ENCODE measurements around the gene HHAT.

Gene HHAT

DNA sequence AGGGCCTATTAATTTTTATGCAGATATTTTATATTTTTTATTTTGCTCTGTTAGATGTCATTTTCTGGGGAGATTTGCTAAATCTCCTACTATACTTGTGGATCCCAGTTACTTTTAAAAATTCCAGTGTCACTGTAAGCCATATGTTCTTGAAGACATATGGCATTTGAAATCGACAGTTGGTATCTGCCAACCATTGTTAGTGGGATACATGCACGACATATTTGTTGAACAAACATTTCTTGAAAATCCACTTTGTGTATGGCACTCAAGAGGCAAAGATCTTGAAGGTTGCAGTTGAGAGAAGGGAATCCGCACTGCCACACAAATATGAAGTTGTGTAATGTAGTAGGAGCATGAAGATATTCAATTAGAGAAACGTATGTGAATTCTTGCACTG lies 287.7 kb downstream of the HHAT start:
- H3K4me3 ChIP-seq (ENCODE audit: low read length), result no peak overlapping the region
- DNase-seq (ENCODE audit: low read depth), result no peak

DNA sequence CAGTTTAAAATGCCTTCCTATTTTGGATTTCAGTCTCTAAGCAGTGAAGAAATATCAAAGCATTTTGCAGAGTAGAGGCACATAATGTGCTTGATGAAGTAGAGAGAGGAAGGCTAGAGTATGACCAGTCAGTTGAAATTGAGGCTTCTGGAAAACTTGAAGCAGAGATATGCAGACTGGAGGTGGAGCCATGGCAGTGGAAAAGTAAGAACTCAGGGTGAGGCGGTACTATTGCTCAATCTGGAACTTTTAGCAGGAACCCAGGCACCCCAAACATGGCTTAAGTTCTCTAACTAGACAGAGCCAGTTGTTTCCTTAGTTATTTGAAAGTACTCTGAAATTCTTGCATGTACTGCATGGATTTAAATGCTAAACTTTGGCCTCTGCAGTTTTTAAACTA lies 288.6 kb downstream of the HHAT start:
- Histone ChIP-seq H3K4me1 (ENCODE audit: control insufficient read depth, insufficient read depth, low read length) (peaks cover 4% of the 10 kb centered on the region), H3K27me3 (replicated peaks; ENCODE audit: control insufficient read depth, insufficient read depth, low read length) (no peaks in the 10 kb centered on the region), H3K36me3 (ENCODE audit: control insufficient read depth, insufficient read depth, low read length, severe bottlenecking) (no peaks in the 10 kb centered on the region), H3K9me3 (ENCODE audit: control insufficient read depth, low read length) (no peaks in the 10 kb centered on the region), H3K4me3 (ENCODE audit: low read length) (no peak overlapping the region), H3K9ac (ENCODE audit: low read length) (no peak overlapping the region)
- DNase-seq (ENCODE audit: low read depth), result peak; percentile 67

More for the DNA sequence above, 287.7 kb downstream of the HHAT start:
- H3K27me3 ChIP-seq (replicated peaks; ENCODE audit: control insufficient read depth, insufficient read depth, low read length), result no peaks in the 10 kb centered on the region
- H3K9me3 ChIP-seq (ENCODE audit: control insufficient read depth, low read length), result no peaks in the 10 kb centered on the region
- H3K9ac ChIP-seq (ENCODE audit: low read length), result no peak overlapping the region
- H3K4me1 ChIP-seq (ENCODE audit: control insufficient read depth, insufficient read depth, low read length), result peaks cover 4% of the 10 kb centered on the region
- no peaks in the 10 kb centered on the region for H3K36me3 ChIP-seq (ENCODE audit: control insufficient read depth, insufficient read depth, low read length, severe bottlenecking)

DNA sequence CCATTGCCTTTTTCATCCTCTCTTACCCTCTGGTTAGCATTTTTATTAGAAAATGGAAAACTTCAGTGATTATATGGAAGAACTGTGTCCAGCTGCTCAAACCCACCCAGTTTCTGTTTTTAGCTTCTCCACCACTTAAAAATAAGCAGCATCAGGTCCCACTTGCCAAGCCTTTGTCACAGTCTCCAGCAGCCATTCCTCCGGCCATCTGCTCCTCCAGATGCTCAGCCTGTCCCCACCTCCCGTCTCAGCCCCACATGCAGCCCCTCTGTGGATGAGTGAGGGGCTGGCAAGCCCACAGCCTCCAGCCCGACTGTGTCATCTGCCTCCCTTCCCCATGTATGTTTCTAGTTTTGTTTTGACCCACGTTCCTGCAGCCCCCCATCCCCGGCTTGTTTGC lies 289.7 kb downstream of the HHAT start:
- Histone ChIP-seq H3K9me3 (ENCODE audit: control insufficient read depth, low read length) (no peaks in the 10 kb centered on the region), H3K27me3 (replicated peaks; ENCODE audit: control insufficient read depth, insufficient read depth, low read length) (no peaks in the 10 kb centered on the region), H3K9ac (ENCODE audit: low read length) (no peak overlapping the region), H3K4me3 (ENCODE audit: low read length) (no peak overlapping the region), H3K4me1 (ENCODE audit: control insufficient read depth, insufficient read depth, low read length) (peaks cover 4% of the 10 kb centered on the region), H3K36me3 (ENCODE audit: control insufficient read depth, insufficient read depth, low read length, severe bottlenecking) (no peaks in the 10 kb centered on the region)
- DNase-seq (ENCODE audit: low read depth), result no peak

DNA sequence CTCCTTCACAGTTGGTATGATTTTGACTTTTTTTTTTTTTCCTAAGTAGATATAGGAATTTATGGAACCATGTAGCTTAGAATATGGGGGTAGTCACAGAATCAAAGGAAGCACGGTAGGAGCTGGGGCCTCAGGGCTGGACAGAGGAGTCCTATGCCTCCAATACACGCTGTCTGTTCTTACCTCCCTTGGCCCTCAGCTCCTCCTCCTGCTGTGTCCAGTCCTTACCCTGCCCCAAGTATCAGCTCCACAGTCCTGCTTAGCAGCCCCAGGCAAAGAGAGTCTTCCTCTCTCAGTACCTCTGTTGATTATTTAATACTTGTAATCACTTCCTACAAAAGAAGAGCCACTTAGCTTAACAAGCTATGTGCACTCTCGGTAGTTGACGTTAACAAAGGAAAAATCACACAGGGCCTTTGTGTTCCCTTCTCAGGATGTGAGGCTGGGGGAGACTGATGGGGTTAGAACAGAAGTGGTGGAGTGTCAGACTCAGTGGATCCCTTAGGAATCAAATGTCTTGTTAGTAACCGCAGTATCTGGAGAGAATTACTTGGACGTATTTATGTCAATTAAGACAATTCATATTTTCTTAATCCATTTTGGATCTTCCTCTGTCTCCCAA lies 292.3 kb downstream of the HHAT start:
- H3K36me3 ChIP-seq (ENCODE audit: control insufficient read depth, insufficient read depth, low read length, severe bottlenecking), result no peaks in the 10 kb centered on the region
- no peak overlapping the region for H3K4me3 ChIP-seq (ENCODE audit: low read length)
- no peaks in the 10 kb centered on the region for H3K9me3 ChIP-seq (ENCODE audit: control insufficient read depth, low read length)
- peaks cover 6% of the 10 kb centered on the region for H3K4me1 ChIP-seq (ENCODE audit: control insufficient read depth, insufficient read depth, low read length)
- DNase-seq (ENCODE audit: low read depth), result no peak
- H3K9ac ChIP-seq (ENCODE audit: low read length), result no peak overlapping the region
- no peaks in the 10 kb centered on the region for H3K27me3 ChIP-seq (replicated peaks; ENCODE audit: control insufficient read depth, insufficient read depth, low read length)

DNA sequence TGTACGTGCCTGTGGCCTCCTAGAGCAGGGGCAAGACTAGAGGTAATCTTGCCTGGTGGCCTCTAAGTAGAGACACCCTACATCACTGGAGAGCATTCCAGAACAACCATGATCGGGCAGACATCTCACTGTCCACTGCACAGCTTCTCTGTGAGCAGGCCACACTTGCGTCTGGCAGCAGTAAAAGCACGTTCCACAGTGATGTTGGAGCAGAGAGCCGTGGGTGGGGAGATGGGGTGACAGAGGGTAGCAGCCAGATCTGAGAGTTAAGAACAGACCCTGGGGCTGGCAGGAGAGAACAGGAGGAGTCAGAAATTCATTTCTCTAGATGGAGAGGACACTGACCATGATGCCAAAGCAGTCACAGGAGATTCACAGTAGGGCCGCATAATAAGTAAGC lies 293.0 kb downstream of the HHAT start:
- H3K4me1 ChIP-seq (ENCODE audit: control insufficient read depth, insufficient read depth, low read length), result peaks cover 8% of the 10 kb centered on the region
- no peak overlapping the region for H3K9ac ChIP-seq (ENCODE audit: low read length)
- H3K4me3 ChIP-seq (ENCODE audit: low read length), result no peak overlapping the region
- H3K27me3 ChIP-seq (replicated peaks; ENCODE audit: control insufficient read depth, insufficient read depth, low read length), result no peaks in the 10 kb centered on the region
- no peaks in the 10 kb centered on the region for H3K36me3 ChIP-seq (ENCODE audit: control insufficient read depth, insufficient read depth, low read length, severe bottlenecking)
- H3K9me3 ChIP-seq (ENCODE audit: control insufficient read depth, low read length), result no peaks in the 10 kb centered on the region
- no peak for DNase-seq (ENCODE audit: low read depth)

DNA sequence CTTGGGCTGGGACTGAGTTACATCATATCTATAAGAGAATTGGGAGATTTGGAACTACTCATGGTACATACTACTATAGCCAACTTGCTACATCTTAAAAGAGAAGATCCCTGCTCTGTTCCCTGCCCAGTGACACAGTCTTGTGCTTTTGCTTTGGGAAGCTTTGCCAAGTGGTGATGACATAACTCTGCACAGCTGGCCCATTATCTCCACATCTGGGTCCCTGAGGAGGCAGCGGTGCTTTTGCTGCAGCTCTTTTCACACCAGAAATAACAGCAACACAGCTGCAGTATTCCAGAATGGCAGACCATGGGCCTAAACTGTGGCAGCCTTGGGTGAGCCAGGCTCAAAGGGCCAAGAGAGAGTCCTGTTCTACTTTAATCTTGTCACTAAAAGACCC lies 296.0 kb downstream of the HHAT start:
- H3K4me3 ChIP-seq (ENCODE audit: low read length), result no peak overlapping the region
- peaks cover 4% of the 10 kb centered on the region for H3K27me3 ChIP-seq (replicated peaks; ENCODE audit: control insufficient read depth, insufficient read depth, low read length)
- no peak for DNase-seq (ENCODE audit: low read depth)

DNA sequence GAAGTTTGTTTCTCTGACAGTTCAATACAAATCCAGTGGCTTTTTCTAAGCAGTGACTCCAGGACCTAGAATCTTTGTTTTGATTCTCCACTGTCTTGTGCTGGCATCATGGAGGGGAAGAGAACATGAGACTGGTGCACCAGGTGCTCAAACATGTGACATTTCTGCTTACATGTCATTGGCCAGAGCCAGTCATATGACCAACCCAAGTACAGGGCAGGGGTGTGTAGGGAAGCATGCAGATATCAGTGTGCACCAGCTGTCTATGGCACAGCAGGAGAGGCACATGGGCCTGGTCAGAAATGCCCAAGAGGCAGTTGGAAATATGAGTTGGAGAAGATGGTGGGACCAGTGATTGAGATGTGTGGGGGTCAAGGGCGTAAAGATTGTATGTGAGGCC lies 297.0 kb downstream of the HHAT start:
- DNase-seq (ENCODE audit: low read depth), result no peak

More for the DNA sequence above, 296.0 kb downstream of the HHAT start:
- H3K36me3 ChIP-seq (ENCODE audit: control insufficient read depth, insufficient read depth, low read length, severe bottlenecking), result no peaks in the 10 kb centered on the region
- H3K9ac ChIP-seq (ENCODE audit: low read length), result no peak overlapping the region
- H3K4me1 ChIP-seq (ENCODE audit: control insufficient read depth, insufficient read depth, low read length), result peaks cover 4% of the 10 kb centered on the region
- H3K9me3 ChIP-seq (ENCODE audit: control insufficient read depth, low read length), result no peaks in the 10 kb centered on the region

DNA sequence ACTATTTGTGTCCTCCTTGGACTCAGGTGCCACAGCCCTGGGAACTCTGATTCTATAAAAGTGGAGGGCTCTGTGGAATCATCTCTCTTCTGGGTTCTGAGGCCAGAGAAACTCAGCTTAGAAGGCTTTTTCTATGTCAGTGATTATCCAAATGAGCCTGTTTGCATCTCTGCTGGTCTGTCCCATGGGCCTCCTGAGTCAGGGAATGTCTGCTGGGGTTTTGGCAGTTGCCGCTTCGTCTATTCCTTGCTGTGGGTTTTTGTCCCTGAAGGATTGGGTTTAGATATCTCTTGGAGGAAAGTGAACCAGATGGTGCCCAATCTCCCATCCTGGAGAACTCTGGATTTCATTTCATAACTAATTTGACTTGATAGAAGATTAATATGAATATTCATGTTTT lies 297.6 kb downstream of the HHAT start:
- Histone ChIP-seq H3K4me1 (ENCODE audit: control insufficient read depth, insufficient read depth, low read length) (peaks cover 4% of the 10 kb centered on the region), H3K4me3 (ENCODE audit: low read length) (no peak overlapping the region)
- DNase-seq (ENCODE audit: low read depth), result no peak

More for the DNA sequence above, 297.0 kb downstream of the HHAT start:
- H3K27me3 ChIP-seq (replicated peaks; ENCODE audit: control insufficient read depth, insufficient read depth, low read length), result peaks cover 4% of the 10 kb centered on the region
- H3K36me3 ChIP-seq (ENCODE audit: control insufficient read depth, insufficient read depth, low read length, severe bottlenecking), result no peaks in the 10 kb centered on the region
- peaks cover 4% of the 10 kb centered on the region for H3K4me1 ChIP-seq (ENCODE audit: control insufficient read depth, insufficient read depth, low read length)
- no peak overlapping the region for H3K4me3 ChIP-seq (ENCODE audit: low read length)
- no peaks in the 10 kb centered on the region for H3K9me3 ChIP-seq (ENCODE audit: control insufficient read depth, low read length)
- H3K9ac ChIP-seq (ENCODE audit: low read length), result no peak overlapping the region

DNA sequence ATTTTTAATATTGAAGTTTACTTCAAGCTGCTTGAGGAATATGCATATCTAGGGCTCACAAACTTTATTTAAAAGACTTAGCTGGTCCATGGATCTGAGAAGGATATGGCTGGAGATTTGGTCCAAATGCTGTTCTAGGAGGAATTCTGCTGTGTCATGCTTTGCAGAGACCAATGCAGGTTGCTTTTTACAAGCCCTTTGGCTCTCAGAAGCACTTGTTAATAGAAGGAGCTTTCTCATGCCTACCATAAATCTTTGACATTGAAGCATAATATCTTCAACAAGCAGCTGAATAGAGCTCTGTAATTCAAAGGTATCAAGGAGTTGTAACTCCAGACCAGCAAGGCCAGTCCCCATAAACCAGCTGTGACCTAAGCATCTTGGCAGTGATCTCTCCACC lies 299.1 kb downstream of the HHAT start:
- no peak overlapping the region for H3K9ac ChIP-seq (ENCODE audit: low read length)
- H3K27me3 ChIP-seq (replicated peaks; ENCODE audit: control insufficient read depth, insufficient read depth, low read length), result peaks cover 4% of the 10 kb centered on the region
- peak; percentile 25 for DNase-seq (ENCODE audit: low read depth)
- no peak overlapping the region for H3K4me3 ChIP-seq (ENCODE audit: low read length)
- H3K36me3 ChIP-seq (ENCODE audit: control insufficient read depth, insufficient read depth, low read length, severe bottlenecking), result no peaks in the 10 kb centered on the region
- H3K4me1 ChIP-seq (ENCODE audit: control insufficient read depth, insufficient read depth, low read length), result peaks cover 4% of the 10 kb centered on the region
- H3K9me3 ChIP-seq (ENCODE audit: control insufficient read depth, low read length), result no peaks in the 10 kb centered on the region

More for the DNA sequence above, 297.6 kb downstream of the HHAT start:
- Histone ChIP-seq H3K27me3 (replicated peaks; ENCODE audit: control insufficient read depth, insufficient read depth, low read length) (peaks cover 4% of the 10 kb centered on the region), H3K9me3 (ENCODE audit: control insufficient read depth, low read length) (no peaks in the 10 kb centered on the region), H3K36me3 (ENCODE audit: control insufficient read depth, insufficient read depth, low read length, severe bottlenecking) (no peaks in the 10 kb centered on the region), H3K9ac (ENCODE audit: low read length) (no peak overlapping the region)

DNA sequence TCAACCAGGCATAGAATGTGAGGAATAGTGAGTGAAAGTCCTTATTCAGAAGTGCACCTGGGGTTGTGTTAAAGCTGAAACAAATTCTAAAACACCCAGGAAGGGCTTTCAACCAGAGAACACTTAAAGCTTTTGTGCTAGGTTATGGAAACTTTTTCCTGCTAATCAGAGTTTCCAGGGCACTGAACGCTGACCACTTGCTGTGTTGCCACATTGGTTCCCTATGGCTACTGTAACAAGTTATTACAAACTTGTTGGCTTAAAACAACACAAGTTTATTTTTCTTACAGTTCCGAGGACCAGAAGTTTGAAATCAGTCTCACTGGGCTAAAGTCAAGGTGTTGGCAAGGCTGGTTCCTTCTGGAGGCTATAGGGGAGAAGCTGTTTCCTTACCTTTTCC lies 300.6 kb downstream of the HHAT start:
- no peak overlapping the region for H3K9ac ChIP-seq (ENCODE audit: low read length)
- H3K4me3 ChIP-seq (ENCODE audit: low read length), result no peak overlapping the region
- H3K36me3 ChIP-seq (ENCODE audit: control insufficient read depth, insufficient read depth, low read length, severe bottlenecking), result no peaks in the 10 kb centered on the region
- H3K4me1 ChIP-seq (ENCODE audit: control insufficient read depth, insufficient read depth, low read length), result peaks cover 4% of the 10 kb centered on the region
- no peak for DNase-seq (ENCODE audit: low read depth)
- no peaks in the 10 kb centered on the region for H3K9me3 ChIP-seq (ENCODE audit: control insufficient read depth, low read length)
- peaks cover 4% of the 10 kb centered on the region for H3K27me3 ChIP-seq (replicated peaks; ENCODE audit: control insufficient read depth, insufficient read depth, low read length)

DNA sequence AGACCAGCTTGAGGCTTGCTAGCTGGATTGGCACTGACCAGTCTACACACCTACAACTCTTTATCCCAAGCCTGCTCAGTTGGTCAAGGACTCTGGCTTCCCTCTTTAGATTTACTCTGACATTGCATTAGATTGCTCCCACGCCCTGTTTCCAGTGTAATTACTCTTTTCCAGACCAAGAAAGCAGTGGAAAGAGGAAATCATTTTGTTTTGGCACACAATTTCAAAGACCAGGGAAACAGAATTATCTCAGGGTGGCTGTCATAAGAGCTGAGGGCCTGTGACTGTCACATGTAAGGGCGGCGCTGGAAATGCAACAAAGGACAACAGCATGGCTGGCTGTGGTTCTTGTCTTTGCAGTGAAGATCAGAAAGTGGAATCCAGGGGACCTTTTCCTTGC lies 302.7 kb downstream of the HHAT start:
- no peaks in the 10 kb centered on the region for H3K4me1 ChIP-seq (ENCODE audit: control insufficient read depth, insufficient read depth, low read length)
- peaks cover 4% of the 10 kb centered on the region for H3K27me3 ChIP-seq (replicated peaks; ENCODE audit: control insufficient read depth, insufficient read depth, low read length)
- H3K36me3 ChIP-seq (ENCODE audit: control insufficient read depth, insufficient read depth, low read length, severe bottlenecking), result no peaks in the 10 kb centered on the region
- no peak for DNase-seq (ENCODE audit: low read depth)
- H3K9ac ChIP-seq (ENCODE audit: low read length), result no peak overlapping the region
- H3K9me3 ChIP-seq (ENCODE audit: control insufficient read depth, low read length), result no peaks in the 10 kb centered on the region
- H3K4me3 ChIP-seq (ENCODE audit: low read length), result no peak overlapping the region

DNA sequence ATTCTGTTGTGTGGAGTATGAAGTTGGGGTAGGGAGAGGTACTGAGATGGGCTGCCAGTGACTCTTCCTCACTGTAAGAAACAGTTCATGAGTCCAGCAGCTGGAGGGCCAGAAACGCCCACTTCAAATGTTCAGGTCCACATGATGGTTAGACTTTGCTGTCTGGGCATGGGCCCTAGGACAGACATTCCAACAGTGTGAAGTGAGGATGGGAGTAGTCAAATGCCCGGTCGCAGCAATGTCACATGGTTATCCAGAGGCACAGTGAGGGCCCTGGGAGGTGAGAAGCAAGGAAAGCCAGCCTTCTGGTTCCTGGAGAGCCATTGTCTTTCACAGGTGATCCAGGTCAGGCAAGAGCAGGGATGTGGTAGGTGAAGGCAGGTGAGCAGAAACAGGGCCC lies 304.4 kb downstream of the HHAT start:
- Histone ChIP-seq H3K9ac (ENCODE audit: low read length) (no peak overlapping the region), H3K4me1 (ENCODE audit: control insufficient read depth, insufficient read depth, low read length) (no peaks in the 10 kb centered on the region), H3K9me3 (ENCODE audit: control insufficient read depth, low read length) (no peaks in the 10 kb centered on the region), H3K4me3 (ENCODE audit: low read length) (no peak overlapping the region), H3K27me3 (replicated peaks; ENCODE audit: control insufficient read depth, insufficient read depth, low read length) (peaks cover 4% of the 10 kb centered on the region), H3K36me3 (ENCODE audit: control insufficient read depth, insufficient read depth, low read length, severe bottlenecking) (no peaks in the 10 kb centered on the region)
- no peak for DNase-seq (ENCODE audit: low read depth)

Data from adipocyte (in vitro differentiated cells).